Progenitor cell of endocrine pancreas (in vitro differentiated cells): Measurements from ENCODE around the gene ADCY5. TPM values are rescaled to one million over a fixed set of nuclear protein-coding genes. Genes with fewer than 3 reads are reported as not detected.

Experiments
- DNase-seq: peaks from one replicate; pipeline ENCODE4 v3.0.0; 2021; ENCODE audit warnings: low spot score; ENCODE audit not compliant: unreplicated experiment
- H3K27ac Mint-ChIP-seq: 2 replicates; pipeline ENCODE4 v1.8.0; 2021; ENCODE audit warnings: mild to moderate bottlenecking, moderate library complexity, mixed read lengths
- H3K27me3 Mint-ChIP-seq: 2 replicates; pipeline ENCODE4 v1.8.0; 2021; ENCODE audit warnings: mixed read lengths
- H3K36me3 Mint-ChIP-seq: 2 replicates; pipeline ENCODE4 v1.8.0; 2022; ENCODE audit warnings: mixed read lengths; ENCODE audit not compliant: insufficient read depth
- H3K4me1 Mint-ChIP-seq: 2 replicates; pipeline ENCODE4 v1.8.0; 2021; ENCODE audit warnings: low read depth, mixed read lengths
- H3K4me3 Mint-ChIP-seq: 2 replicates; pipeline ENCODE4 v1.8.0; 2021; ENCODE audit warnings: low read depth, mild to moderate bottlenecking, moderate library complexity, mixed read lengths
- H3K9me3 Mint-ChIP-seq: 2 replicates; pipeline ENCODE4 v1.8.0; 2021; ENCODE audit warnings: low read depth, mixed read lengths
- total RNA-seq: library from RNA; stranded (reverse); gene quantifications from 2 replicates; pipeline ENCODE4 v1.2.1, GENCODE V29; 2021
- TF ChIP-seq, protein P1 (sequence below): fragments of 200-600 bp; sonication (generic); IDR thresholded peaks from one replicate; pipeline ENCODE4 v1.5.0; 2021; ENCODE audit warnings: antibody characterized with exemption, mild to moderate bottlenecking; ENCODE audit not compliant: unreplicated experiment

Gene ADCY5
- total RNA-seq, 1 donor from 2014 or later: 33.8 TPM

GRCh38 chr3:123471106-123471505, 22.2 kb upstream of the ADCY5 start:
- Mint-ChIP-seq H3K4me1 (peaks cover 13% of the 10 kb centered on the region), H3K36me3 (no peaks in the 10 kb centered on the region), H3K27me3 (peaks cover 8% of the 10 kb centered on the region), H3K4me3 (no peak overlapping the region), H3K9me3 (no peaks in the 10 kb centered on the region), H3K27ac (no peak overlapping the region)
- DNase-seq: no peak
- TF ChIP-seq, protein P1, sequence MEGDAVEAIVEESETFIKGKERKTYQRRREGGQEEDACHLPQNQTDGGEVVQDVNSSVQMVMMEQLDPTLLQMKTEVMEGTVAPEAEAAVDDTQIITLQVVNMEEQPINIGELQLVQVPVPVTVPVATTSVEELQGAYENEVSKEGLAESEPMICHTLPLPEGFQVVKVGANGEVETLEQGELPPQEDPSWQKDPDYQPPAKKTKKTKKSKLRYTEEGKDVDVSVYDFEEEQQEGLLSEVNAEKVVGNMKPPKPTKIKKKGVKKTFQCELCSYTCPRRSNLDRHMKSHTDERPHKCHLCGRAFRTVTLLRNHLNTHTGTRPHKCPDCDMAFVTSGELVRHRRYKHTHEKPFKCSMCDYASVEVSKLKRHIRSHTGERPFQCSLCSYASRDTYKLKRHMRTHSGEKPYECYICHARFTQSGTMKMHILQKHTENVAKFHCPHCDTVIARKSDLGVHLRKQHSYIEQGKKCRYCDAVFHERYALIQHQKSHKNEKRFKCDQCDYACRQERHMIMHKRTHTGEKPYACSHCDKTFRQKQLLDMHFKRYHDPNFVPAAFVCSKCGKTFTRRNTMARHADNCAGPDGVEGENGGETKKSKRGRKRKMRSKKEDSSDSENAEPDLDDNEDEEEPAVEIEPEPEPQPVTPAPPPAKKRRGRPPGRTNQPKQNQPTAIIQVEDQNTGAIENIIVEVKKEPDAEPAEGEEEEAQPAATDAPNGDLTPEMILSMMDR: no peak

GRCh38 chr3:123469323-123469995, 20.6 kb upstream of the ADCY5 start:
- peaks cover 9% of the 10 kb centered on the region for H3K4me1 Mint-ChIP-seq

DNA sequence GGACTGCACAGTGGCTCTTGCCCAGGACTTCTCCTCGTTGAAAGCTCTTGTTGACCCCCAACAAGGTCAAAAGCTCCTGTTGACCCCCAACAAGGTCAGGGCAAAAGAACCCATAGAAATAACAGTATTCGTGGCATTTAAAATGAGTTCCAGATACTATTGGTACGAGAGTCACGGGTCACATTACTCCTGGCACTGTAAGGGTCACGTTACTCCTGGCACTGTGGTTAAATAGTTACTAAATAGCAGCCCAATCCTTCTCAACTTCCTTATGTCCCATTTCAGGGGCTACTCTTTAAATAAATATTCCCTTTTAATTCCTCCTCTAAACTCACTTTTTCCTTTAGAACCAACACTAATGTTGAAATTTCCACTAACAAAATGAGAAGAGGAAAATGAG, 18.2 kb upstream of the ADCY5 start:
- peaks cover 3% of the 10 kb centered on the region for H3K27me3 Mint-ChIP-seq

More at GRCh38 chr3:123469323-123469995, 20.6 kb upstream of the ADCY5 start:
- H3K27me3 Mint-ChIP-seq: peaks cover 3% of the 10 kb centered on the region
- H3K9me3 Mint-ChIP-seq: no peaks in the 10 kb centered on the region
- no peaks in the 10 kb centered on the region for H3K36me3 Mint-ChIP-seq
- H3K27ac Mint-ChIP-seq: no peak overlapping the region
- TF ChIP-seq, protein P1: no peak
- DNase-seq: no peak
- H3K4me3 Mint-ChIP-seq: no peak overlapping the region

DNA sequence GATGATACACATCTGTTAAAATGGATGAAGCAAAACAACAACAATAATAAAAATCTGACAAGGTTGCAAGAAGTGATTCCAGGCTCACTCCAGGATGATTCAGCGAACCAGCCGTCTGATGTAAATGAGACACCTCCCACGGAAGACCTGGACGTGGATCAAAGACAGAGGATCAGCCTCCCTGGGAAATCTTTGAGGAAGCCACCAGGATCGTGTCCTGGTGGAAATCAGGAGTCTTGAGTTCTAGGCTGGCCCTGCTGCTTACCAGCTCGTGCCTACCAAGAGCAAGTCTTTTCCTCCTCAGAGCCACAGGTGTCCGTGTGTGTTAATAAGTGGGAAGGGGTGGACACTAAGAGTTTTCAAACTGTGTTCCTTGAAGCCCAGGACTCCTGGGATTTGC, 15.3 kb upstream of the ADCY5 start:
- H3K27me3 Mint-ChIP-seq: peaks cover 12% of the 10 kb centered on the region
- H3K4me1 Mint-ChIP-seq: peaks cover 13% of the 10 kb centered on the region
- no peaks in the 10 kb centered on the region for H3K9me3 Mint-ChIP-seq
- DNase-seq: no peak
- no peaks in the 10 kb centered on the region for H3K36me3 Mint-ChIP-seq
- TF ChIP-seq, protein P1: no peak
- no peak overlapping the region for H3K4me3 Mint-ChIP-seq
- no peak overlapping the region for H3K27ac Mint-ChIP-seq

More for the DNA sequence above, 18.2 kb upstream of the ADCY5 start:
- DNase-seq: no peak
- H3K4me1 Mint-ChIP-seq: peaks cover 9% of the 10 kb centered on the region
- TF ChIP-seq, protein P1: no peak
- no peak overlapping the region for H3K4me3 Mint-ChIP-seq
- no peaks in the 10 kb centered on the region for H3K36me3 Mint-ChIP-seq
- H3K27ac Mint-ChIP-seq: no peak overlapping the region
- no peaks in the 10 kb centered on the region for H3K9me3 Mint-ChIP-seq

DNA sequence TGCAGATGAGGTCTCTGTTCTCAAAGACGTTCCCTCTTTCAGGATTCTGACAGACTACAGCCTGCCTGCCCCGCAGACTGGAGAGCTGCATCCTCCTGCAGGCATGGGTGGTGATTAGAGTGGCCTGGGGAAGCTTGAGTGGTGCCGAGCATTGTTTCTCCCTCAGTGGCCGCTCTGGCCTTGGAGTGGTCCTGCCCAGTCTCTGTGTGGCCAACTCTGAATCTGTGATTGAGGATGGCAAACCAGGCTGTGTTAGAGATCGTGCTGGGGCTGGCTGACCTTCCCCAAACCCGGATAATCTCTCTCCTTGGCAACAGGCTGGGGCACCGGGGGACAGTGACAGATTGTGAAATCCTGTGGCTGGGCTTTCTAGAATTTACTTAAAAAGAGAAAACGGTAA, 11.0 kb upstream of the ADCY5 start:
- Mint-ChIP-seq H3K27me3 (peaks cover 16% of the 10 kb centered on the region), H3K27ac (no peak overlapping the region), H3K9me3 (no peaks in the 10 kb centered on the region), H3K4me3 (no peak overlapping the region), H3K4me1 (peaks cover 4% of the 10 kb centered on the region), H3K36me3 (no peaks in the 10 kb centered on the region)
- DNase-seq: no peak
- TF ChIP-seq, protein P1: no peak
